ENCODE results near the gene SLC24A1. TPM values are rescaled to one million over a fixed set of nuclear protein-coding genes. Genes with fewer than 3 reads are reported as not detected.

Gene SLC24A1
- total and polyA plus RNA-seq, 8 donors, result 8.3 to 29.1 (median 26.6) TPM

DNA sequence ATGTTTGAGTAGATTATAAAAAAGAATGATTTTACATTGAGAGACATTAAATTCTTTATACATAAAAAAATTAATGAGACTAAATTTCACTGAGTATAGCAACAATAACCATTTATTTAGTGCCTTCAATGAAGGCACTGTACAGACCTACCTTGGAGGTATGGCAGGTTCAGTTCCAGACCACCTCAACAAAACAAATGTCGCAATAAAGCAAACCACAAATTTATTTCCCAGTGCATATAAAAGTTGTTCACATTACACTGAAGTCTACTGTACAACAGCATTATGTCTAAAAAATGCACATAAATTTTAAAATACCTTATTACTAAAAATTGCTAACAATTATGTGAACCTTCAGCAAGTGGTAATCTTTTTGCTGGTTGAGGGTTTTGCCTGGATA lies 58.8 kb downstream of the SLC24A1 start:
- DNase-seq, result no peak
- Histone ChIP-seq H3K36me3 (peaks cover 0 to 2% of the 10 kb centered on the region in 2 donors), H3K4me1 (no peaks in the 10 kb centered on the region), H3K27ac (no peak overlapping the region), H3K27me3 (no peaks in the 10 kb centered on the region), H3K9me3 (no peaks in the 10 kb centered on the region), H3K4me3 (no peak overlapping the region)
- TF ChIP-seq, protein P1, sequence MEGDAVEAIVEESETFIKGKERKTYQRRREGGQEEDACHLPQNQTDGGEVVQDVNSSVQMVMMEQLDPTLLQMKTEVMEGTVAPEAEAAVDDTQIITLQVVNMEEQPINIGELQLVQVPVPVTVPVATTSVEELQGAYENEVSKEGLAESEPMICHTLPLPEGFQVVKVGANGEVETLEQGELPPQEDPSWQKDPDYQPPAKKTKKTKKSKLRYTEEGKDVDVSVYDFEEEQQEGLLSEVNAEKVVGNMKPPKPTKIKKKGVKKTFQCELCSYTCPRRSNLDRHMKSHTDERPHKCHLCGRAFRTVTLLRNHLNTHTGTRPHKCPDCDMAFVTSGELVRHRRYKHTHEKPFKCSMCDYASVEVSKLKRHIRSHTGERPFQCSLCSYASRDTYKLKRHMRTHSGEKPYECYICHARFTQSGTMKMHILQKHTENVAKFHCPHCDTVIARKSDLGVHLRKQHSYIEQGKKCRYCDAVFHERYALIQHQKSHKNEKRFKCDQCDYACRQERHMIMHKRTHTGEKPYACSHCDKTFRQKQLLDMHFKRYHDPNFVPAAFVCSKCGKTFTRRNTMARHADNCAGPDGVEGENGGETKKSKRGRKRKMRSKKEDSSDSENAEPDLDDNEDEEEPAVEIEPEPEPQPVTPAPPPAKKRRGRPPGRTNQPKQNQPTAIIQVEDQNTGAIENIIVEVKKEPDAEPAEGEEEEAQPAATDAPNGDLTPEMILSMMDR (IDR thresholded peaks at IDR 0.05), result no peak
- ATAC-seq, result no peak
- intact Hi-C loops (cut with DNase I), result no loop called here

DNA sequence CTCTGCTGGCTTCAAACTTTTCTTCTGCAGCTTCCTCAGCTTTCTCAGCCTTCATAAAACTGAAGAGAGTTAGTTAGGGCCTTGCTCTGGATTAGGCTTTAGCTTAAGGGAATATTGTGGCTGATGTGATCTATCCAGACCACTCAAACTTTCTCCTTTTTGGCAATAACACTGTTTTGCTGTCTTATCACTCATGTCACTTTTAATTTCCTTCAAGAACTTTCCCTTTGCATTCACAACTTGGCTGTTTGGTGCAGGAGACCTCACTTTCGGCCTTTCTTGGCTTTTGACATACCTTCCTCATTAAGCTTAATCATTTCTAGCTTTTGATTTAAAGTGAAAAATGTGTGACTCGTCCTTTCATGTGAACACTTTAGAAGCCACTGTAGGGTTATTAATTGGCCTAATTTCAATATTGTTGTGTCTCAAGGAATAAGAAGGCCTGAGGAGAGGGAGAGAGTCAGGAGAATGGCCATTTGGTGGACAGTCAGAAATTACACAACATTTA lies 60.7 kb downstream of the SLC24A1 start:
- intact Hi-C loops (cut with DNase I), result no loop called here
- H3K4me1 ChIP-seq, result no peaks in the 10 kb centered on the region
- H3K4me3 ChIP-seq, result no peak overlapping the region
- no peaks in the 10 kb centered on the region for H3K9me3 ChIP-seq
- no peaks in the 10 kb centered on the region for H3K27me3 ChIP-seq
- no peak for ATAC-seq
- no peaks in the 10 kb centered on the region for H3K36me3 ChIP-seq
- no peak overlapping the region for H3K27ac ChIP-seq
- TF ChIP-seq, protein P1 (IDR thresholded peaks at IDR 0.05), result no peak
- DNase-seq, result no peak

DNA sequence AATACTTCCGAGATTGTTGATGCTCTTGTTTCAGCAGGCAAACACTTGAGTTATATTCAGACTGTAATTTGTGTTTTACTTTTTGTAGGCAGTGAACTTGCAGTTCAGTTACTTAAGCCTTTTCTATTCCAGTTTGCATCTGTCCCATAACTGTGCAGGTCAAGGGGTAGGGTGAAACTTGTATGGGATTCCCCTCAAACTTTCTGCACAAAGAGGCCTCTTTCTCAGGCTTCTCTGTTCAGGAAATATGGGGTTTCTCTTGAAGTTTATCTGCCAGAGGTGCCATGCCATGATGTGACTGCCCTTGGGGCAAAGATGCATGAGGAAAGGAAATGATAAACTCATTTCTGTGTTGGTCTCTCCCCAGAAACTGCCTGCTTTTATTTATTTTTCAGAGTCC lies 66.7 kb downstream of the SLC24A1 start:
- H3K27ac ChIP-seq, result no peak overlapping the region
- DNase-seq, result no peak
- H3K36me3 ChIP-seq, result peaks cover 0 to 46% of the 10 kb centered on the region in 2 donors
- H3K4me3 ChIP-seq, result no peak overlapping the region
- no peaks in the 10 kb centered on the region for H3K9me3 ChIP-seq
- no peaks in the 10 kb centered on the region for H3K27me3 ChIP-seq
- TF ChIP-seq, protein P1 (IDR thresholded peaks at IDR 0.05), result no peak
- no peaks in the 10 kb centered on the region for H3K4me1 ChIP-seq
- no peak for ATAC-seq
- intact Hi-C loops (cut with DNase I), result no loop called here

DNA sequence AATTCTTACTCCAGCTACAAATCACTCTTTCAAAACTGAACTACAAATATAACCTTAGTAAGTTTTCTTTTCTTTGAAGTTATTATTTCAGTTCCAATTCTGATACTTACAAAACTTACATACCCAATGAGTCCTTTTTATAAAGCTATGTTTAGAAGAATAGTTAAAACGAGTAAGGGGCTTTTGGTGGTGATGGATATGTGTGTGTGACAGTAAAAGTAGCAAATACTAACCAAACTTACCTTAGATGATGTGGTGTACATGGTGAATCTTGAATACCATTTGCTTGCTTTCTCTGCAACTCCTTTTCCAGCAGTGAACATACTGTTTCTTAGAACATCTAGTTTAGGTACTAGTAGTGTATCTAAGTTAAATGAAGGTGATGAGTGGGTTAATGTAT lies 68.4 kb downstream of the SLC24A1 start:
- Histone ChIP-seq H3K36me3 (peaks cover 0 to 52% of the 10 kb centered on the region in 2 donors), H3K27ac (no peak overlapping the region), H3K4me1 (no peaks in the 10 kb centered on the region), H3K27me3 (no peaks in the 10 kb centered on the region), H3K4me3 (no peak overlapping the region), H3K9me3 (no peaks in the 10 kb centered on the region)
- DNase-seq (no peak), ATAC-seq (no peak)
- TF ChIP-seq, protein P1 (IDR thresholded peaks at IDR 0.05), result no peak
- intact Hi-C loops (cut with DNase I), result no loop called here

DNA sequence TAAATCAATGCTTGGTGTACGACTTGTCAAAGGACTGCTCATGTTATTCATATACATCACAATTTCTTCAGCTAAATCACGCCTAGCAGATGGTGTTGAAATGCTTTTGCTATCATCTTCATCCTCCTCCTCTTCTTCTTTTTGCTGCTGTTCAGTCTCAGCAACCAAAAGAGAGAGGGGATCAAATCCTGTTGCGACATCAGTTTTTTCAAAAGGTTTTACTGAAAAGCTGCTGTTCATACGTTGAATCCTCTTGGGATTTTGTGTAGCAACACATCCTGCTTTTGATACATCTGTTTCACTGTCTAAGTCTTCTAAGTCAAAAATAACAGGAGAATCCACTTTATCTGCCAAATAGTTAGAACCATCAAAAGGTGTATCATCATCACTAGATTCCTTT lies 69.0 kb downstream of the SLC24A1 start:
- peaks cover 0 to 57% of the 10 kb centered on the region in 2 donors for H3K36me3 ChIP-seq
- intact Hi-C loops (cut with DNase I), result no loop called here

More for the DNA sequence above, 69.0 kb downstream of the SLC24A1 start:
- TF ChIP-seq, protein P1 (IDR thresholded peaks at IDR 0.05), result no peak
- H3K27ac ChIP-seq, result no peak overlapping the region
- ATAC-seq (no peak), DNase-seq (no peak)
- no peak overlapping the region for H3K4me3 ChIP-seq
- no peaks in the 10 kb centered on the region for H3K4me1 ChIP-seq
- no peaks in the 10 kb centered on the region for H3K27me3 ChIP-seq
- no peaks in the 10 kb centered on the region for H3K9me3 ChIP-seq

All from left lung (tissue), 10 donors.